OCI-LY1 (cell line): Measurements from ENCODE around the gene RMI2.

Source experiments
- H2AFZ ChIP-seq: fragments of 200-600 bp; sonication (generic), shearing (Covaris generic); 2 replicates; pipeline ENCODE4 v1.6.0; 2014; ENCODE audit warnings: antibody characterized with exemption, mild to moderate bottlenecking, low read length
- H3F3A ChIP-seq: fragments of 200-600 bp; sonication (generic), shearing (Covaris generic); 2 replicates; pipeline ENCODE4 v1.6.0; 2014; ENCODE audit warnings: mild to moderate bottlenecking, antibody characterized with exemption, low read length, moderate library complexity; ENCODE audit not compliant: insufficient read depth
- H3K27ac ChIP-seq: fragments of 200-600 bp; sonication (generic); 2 replicates; pipeline ENCODE4 v1.5.1; 2014; ENCODE audit warnings: low read length, mixed run types, mild to moderate bottlenecking, low read depth; ENCODE audit not compliant: poor library complexity, severe bottlenecking
- H3K27me3 ChIP-seq: fragments of 200-600 bp; sonication (generic); 2 replicates; pipeline ENCODE4 v1.6.0; 2014; ENCODE audit warnings: antibody characterized with exemption, mild to moderate bottlenecking, low read length, moderate library complexity; ENCODE audit not compliant: insufficient read depth
- H3K36me3 ChIP-seq: fragments of 200-600 bp; sonication (generic); 2 replicates; pipeline ENCODE4 v1.6.1; 2014; ENCODE audit warnings: mild to moderate bottlenecking, antibody characterized with exemption, low read length, moderate library complexity, mixed read lengths; ENCODE audit not compliant: insufficient read depth
- H3K4me1 ChIP-seq: fragments of 200-600 bp; sonication (generic); 2 replicates; pipeline ENCODE4 v1.5.1; 2014; ENCODE audit warnings: mild to moderate bottlenecking, low read length, moderate library complexity; ENCODE audit not compliant: insufficient read depth, severe bottlenecking
- H3K4me2 ChIP-seq: fragments of 200-600 bp; sonication (generic), shearing (Covaris generic); 2 replicates; pipeline ENCODE4 v1.6.1; 2014; ENCODE audit warnings: low read length
- H3K4me3 ChIP-seq: fragments of 200-600 bp; sonication (generic); 2 replicates; pipeline ENCODE4 v1.5.1; 2014; ENCODE audit warnings: low read length, low read depth, mild to moderate bottlenecking, mixed read lengths; ENCODE audit not compliant: poor library complexity, severe bottlenecking
- H3K79me2 ChIP-seq: fragments of 200-600 bp; shearing (Covaris generic); 2 replicates; pipeline ENCODE4 v1.6.1; 2016; ENCODE audit warnings: mixed run types, low read length, mixed read lengths; ENCODE audit not compliant: insufficient read depth
- H3K9ac ChIP-seq: fragments of 200-600 bp; sonication (generic), shearing (Covaris generic); 2 replicates; pipeline ENCODE4 v1.6.1; 2014; ENCODE audit warnings: mild to moderate bottlenecking, low read length, mixed read lengths
- H3K9me2 ChIP-seq: fragments of 200-600 bp; sonication (generic), shearing (Covaris generic); 2 replicates; pipeline ENCODE4 v1.6.1; 2014; ENCODE audit warnings: low read depth, mild to moderate bottlenecking, low read length, mixed read lengths
- H3K9me3 ChIP-seq: fragments of 200-600 bp; shearing (Covaris generic); 2 replicates; pipeline ENCODE4 v1.6.1; 2014; ENCODE audit warnings: low read length, mixed read lengths
- H4K20me1 ChIP-seq: fragments of 200-600 bp; sonication (generic), shearing (Covaris generic); 2 replicates; pipeline ENCODE4 v1.6.0; 2016; ENCODE audit warnings: mild to moderate bottlenecking, low read length; ENCODE audit not compliant: insufficient read depth
- CTCF ChIP-seq: fragments of 200-600 bp; sonication (generic), shearing (Covaris generic); IDR thresholded peaks from 2 replicates; pipeline ENCODE4 v1.5.1; 2017; ENCODE audit warnings: mild to moderate bottlenecking, antibody characterized with exemption, low read length, moderate library complexity, mixed read lengths
- EZH2 ChIP-seq: fragments of 200-600 bp; sonication (generic), shearing (Covaris generic); IDR thresholded peaks from 2 replicates; pipeline ENCODE4 v1.8.0; 2017; ENCODE audit warnings: borderline replicate concordance, mixed run types, mild to moderate bottlenecking, antibody characterized with exemption, low read length, moderate library complexity, mixed read lengths

The RMI2 gene

GRCh38 chr16:11383481-11384183 lies 38.4 kb downstream of the RMI2 start:
- Histone ChIP-seq H3K4me1 (peaks cover 10% of the 10 kb centered on the region), H3K9me3 (no peaks in the 10 kb centered on the region), H3K9me2 (no peaks in the 10 kb centered on the region), H3K27ac (no peak overlapping the region), H3K4me3 (no peak overlapping the region), H2AFZ (no peak overlapping the region), H3K9ac (no peak overlapping the region), H3K4me2 (no peak overlapping the region), H3F3A (no peaks in the 10 kb centered on the region), H4K20me1 (no peaks in the 10 kb centered on the region), H3K79me2 (no peaks in the 10 kb centered on the region), H3K36me3 (no peaks in the 10 kb centered on the region; the same call in 1 of the 2 replicates), H3K27me3 (peaks cover 3% of the 10 kb centered on the region; the same call in 1 of the 2 replicates)
- TF ChIP-seq EZH2, result no peak
- no peak for TF ChIP-seq CTCF

- no peaks in the 10 kb centered on the region for H3K36me3 ChIP-seq
- H3K9me3 ChIP-seq, result no peaks in the 10 kb centered on the region
- H3K79me2 ChIP-seq, result no peaks in the 10 kb centered on the region
- H3F3A ChIP-seq, result no peaks in the 10 kb centered on the region
- no peaks in the 10 kb centered on the region for H3K9me2 ChIP-seq
- no peak overlapping the region for H2AFZ ChIP-seq
- no peaks in the 10 kb centered on the region for H4K20me1 ChIP-seq
- TF ChIP-seq EZH2 (no peak), CTCF (no peak)
- no peak overlapping the region for H3K9ac ChIP-seq
- no peak overlapping the region for H3K4me2 ChIP-seq
- H3K4me1 ChIP-seq, result peaks cover 6% of the 10 kb centered on the region
- no peaks in the 10 kb centered on the region for H3K27me3 ChIP-seq
- no peak overlapping the region for H3K4me3 ChIP-seq
- no peak overlapping the region for H3K27ac ChIP-seq
Observed at GRCh38 chr16:11384184-11384955, 39.1 kb downstream of the RMI2 start.

GRCh38 chr16:11384956-11385586 lies 39.8 kb downstream of the RMI2 start:
- Histone ChIP-seq H3K4me2 (no peak overlapping the region), H3K27ac (no peak overlapping the region), H4K20me1 (no peaks in the 10 kb centered on the region), H3K9me3 (no peaks in the 10 kb centered on the region), H3K9ac (no peak overlapping the region), H3F3A (no peaks in the 10 kb centered on the region), H3K27me3 (no peaks in the 10 kb centered on the region), H3K9me2 (no peaks in the 10 kb centered on the region), H3K36me3 (no peaks in the 10 kb centered on the region), H3K4me3 (no peak overlapping the region), H3K4me1 (no peaks in the 10 kb centered on the region), H3K79me2 (no peaks in the 10 kb centered on the region), H2AFZ (no peak overlapping the region)
- TF ChIP-seq EZH2 (no peak), CTCF (no peak)
